GM21423 (cell line): ENCODE data around the gene CXCR2.
"Not testable (repeated sequence)": the region's sequence is repeated elsewhere in the genome, so short reads cannot be mapped to it uniquely, and the experiment has no call there.

Experiments
- ATAC-seq: cut with Tn5 transposase; IDR thresholded peaks from one replicate; pipeline ENCODE4 v1.9.1; 2021; ENCODE audit warnings: mild to moderate bottlenecking, moderate library complexity; ENCODE audit not compliant: unreplicated experiment

The CXCR2 gene

GRCh38 chr2:218129458-218130135 lies 3.8 kb downstream of the CXCR2 start:
- ATAC-seq: no peak

GRCh38 chr2:218130377-218130776 lies 4.5 kb downstream of the CXCR2 start:
- ATAC-seq: no peak

DNA sequence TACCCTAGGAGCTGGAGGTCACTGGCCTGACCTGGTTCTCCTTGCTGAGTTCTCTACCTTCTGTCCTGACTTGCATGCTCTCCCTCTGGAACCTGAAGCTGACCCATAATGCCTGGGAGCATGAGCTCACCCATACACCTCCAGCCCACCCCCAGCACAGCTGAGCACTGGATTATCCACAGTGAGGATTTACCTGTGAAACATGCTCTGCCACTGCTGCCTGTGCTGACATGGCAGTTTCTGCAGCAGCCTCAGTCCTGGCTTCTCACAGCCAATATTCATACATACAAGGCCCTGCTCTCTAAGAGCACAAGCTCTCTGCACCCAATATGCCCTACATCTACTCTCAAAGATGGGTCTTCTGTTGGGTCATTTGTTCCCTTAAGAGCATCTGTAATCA lies 5.0 kb downstream of the CXCR2 start:
- no peak for ATAC-seq

DNA sequence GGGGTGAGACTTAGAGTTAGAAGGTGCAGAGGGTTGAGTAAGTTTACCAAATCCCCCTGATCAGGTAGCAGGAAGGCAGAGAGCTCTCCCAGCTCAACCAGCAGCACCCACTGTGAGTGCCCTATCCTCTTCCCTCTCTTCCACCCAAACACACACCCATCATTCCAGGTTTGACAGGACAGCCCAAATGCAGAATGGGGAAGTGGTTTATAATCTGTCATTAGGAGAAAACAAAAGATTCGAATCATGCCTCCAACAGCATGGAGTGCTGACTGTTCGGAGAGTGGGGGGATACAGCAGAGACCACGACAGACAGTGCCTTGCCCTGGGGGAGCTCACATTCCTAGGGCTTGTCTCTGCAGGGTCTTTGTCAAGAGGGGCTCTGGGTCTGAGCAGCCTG lies 11.7 kb downstream of the CXCR2 start:
- no peak for ATAC-seq

- ATAC-seq: no peak
These were observed 12.2 kb downstream of the CXCR2 start for GRCh38 chr2:218138047-218138446.

DNA sequence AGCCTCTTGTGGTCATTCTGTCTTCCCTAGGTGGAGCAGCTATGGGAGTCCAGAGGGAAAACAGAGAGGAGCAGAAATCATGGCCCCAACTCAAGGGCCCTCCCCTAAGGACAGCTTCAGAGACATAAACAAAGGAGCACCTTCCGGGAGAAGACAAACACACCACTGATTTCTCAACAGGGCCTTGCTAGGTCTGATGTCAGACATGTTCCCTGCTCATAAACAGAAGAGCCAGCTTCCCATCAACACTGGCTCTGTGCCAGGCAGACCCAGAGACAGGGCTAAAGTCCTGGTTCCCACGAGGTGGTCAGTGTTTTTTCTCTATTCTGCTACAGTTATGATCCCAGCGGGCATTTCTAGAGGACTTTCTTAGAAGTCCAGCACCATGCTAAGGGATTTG lies 19.3 kb downstream of the CXCR2 start:
- ATAC-seq: no peak

- ATAC-seq: no peak
These were observed 20.2 kb downstream of the CXCR2 start for GRCh38 chr2:218146056-218146455.

DNA sequence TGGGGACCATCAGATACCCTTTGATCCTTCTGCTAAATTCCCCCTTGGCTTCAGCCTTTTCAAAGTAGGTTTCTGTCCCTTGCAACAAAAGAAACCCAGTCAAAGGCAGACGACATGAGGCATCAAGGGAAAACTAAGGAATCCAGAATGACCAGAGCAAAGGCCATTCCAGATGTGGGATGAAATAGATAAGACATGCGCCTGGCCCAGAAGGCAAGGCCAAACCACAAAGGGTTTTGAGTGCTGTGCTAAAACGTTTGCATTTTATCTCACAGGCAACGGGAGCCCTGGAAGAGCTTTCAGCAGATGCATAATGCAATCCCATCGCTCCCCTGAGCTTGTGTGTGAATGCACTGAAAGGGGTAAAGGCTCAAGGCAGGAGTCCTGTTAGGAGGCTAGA lies 23.3 kb downstream of the CXCR2 start:
- ATAC-seq: no peak

- no peak for ATAC-seq
These were observed 24.1 kb downstream of the CXCR2 start for GRCh38 chr2:218149848-218150440.

- ATAC-seq: no peak
These were observed 26.3 kb downstream of the CXCR2 start for GRCh38 chr2:218152172-218152571.

DNA sequence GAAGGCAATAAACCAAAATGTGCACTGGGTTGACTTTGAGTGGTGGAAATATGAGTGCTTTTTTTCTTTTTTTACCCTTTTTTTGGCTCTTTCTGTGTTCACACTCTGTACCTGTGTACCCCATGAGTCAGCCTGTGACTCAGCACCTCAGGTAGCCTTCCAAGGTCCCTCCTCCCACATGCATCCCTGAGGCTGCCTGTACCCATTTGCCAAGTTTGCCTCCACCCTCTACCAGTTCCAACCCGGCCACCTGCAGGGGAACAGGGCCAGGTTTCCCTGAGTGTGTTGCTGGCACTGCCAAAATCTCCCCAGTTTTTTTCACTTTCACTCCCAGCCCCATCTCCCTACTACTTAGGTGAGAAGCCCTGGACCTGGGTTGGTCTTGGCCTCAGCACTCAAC lies 26.9 kb downstream of the CXCR2 start:
- ATAC-seq: no peak

DNA sequence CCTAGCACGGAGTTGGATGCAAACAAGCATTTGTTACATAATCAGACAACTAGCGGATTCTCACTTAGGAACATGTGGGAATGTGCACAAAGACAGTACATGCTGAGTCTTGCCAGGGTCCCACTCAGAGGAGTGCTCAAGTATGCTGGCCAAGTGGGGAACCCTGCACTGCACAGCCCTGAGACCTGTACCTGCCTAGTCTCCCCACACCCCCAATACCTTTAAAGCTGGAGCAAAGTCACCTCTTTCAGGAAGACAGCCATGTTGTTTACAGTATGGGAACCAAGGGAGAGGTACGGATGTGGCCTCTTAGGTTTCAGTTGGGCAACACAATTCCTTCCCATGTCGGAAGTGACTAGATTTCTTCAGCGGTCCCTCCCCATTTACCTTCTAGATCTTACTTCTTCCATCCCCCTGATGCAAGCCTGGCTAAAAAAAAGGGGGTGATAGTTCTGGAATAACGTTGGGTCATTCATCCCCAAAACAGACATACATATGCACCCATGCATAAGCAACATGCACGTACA lies 30.2 kb downstream of the CXCR2 start:
- no peak for ATAC-seq

GRCh38 chr2:218161644-218162043 lies 35.8 kb downstream of the CXCR2 start:
- no peak for ATAC-seq

DNA sequence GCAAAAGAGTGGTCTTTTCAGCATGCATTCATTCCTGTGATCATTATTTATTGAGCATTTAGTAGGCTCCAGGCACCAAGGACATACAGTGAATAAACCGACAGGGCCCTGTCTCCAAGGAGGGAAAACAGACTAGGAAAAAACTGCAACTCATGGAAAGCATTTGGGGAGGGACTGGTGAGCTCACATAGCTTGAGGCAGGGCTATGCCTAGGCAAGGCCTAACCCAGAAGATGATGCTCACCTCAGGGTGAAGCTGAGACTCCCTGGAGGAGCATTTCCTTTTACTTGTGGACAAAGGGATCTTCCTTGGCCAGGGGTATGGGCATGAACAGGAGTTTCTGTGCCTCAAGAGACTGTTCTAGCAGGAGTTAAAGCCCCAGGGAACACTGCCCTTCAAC lies 37.0 kb downstream of the CXCR2 start:
- no peak for ATAC-seq

GRCh38 chr2:218166791-218167190 lies 41.0 kb downstream of the CXCR2 start, which contains the start of gene CXCR1:
TSS of gene CXCR1 (minus strand) at chr2:218166962. CDS start at chr2:218165211, 1,751 bp downstream.
- ATAC-seq: no peak

DNA sequence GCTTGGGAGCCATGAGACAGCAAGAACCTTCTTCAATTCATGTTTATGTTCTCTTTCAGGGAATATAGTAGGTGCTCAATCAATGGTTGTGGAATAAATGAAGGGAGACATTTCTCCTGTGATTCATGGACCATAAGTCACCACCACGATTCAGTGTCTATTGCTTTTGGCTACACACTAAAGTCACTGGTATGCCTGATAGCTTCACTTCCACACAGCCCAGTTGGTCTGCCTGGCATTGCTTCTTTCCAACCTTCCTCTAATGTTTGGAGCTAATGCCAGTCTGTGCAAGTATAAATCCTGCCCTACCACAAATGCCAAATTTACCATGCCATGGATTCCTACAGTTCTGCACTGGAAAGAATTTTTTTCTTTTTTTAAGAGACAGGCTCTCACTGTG lies 42.2 kb downstream of the CXCR2 start:
- ATAC-seq: no peak

GRCh38 chr2:218168635-218169462 lies 43.0 kb downstream of the CXCR2 start:
- ATAC-seq: no peak

- ATAC-seq: no peak
These were observed 44.1 kb downstream of the CXCR2 start for GRCh38 chr2:218169757-218170546.

DNA sequence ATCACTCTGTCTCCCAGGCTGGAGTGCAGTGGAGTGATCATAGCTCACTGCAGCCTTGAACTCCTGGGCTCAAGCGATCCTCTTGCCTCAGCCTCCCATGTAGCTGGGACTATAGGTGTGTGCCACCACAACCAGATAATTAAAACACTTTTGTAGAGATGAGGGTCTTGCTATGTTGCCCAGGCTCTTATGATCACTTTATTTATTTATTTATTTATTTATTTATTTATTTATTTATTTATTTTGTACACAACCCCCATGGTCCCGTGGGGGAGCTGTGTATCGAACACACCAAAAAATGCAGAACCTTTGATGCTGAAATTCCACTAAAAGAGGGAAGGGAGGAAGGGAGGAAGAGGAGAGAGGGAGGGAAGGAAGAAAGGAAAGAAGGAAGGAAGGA lies 45.9 kb downstream of the CXCR2 start:
- not testable (repeated sequence) for ATAC-seq

GRCh38 chr2:218172845-218173244 lies 47.0 kb downstream of the CXCR2 start:
- ATAC-seq: no peak

DNA sequence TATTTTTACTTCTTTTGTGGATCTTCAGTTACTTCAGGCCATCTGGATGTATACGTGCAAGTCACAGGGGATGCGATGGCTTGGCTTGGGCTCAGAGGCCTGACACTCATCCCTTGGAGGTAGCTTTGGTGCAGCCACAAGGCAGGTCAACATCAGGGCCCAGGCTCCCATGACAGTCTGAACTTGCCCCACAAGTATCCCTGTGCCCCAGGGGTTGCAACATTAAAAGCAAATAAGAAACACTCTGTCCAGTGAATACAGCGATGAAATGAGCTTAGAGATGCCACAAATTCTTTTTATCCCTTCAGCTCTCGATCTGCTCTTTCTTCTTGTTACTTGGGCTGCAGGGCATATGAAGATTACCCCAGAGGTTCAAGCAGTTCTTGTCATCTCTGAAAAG lies 54.0 kb downstream of the CXCR2 start:
- no peak for ATAC-seq
